HUES64 (cell line): ENCODE measurements around the gene DCDC2C.

Source experiments
- H3K27ac ChIP-seq: 2 replicates; pipeline ENCODE4 v1.7.0; 2013; ENCODE audit warnings: low read depth, low read length, inconsistent platforms
- H3K27me3 ChIP-seq: 2 replicates; pipeline ENCODE4 v1.6.1; 2013; ENCODE audit warnings: mild to moderate bottlenecking, low read length; ENCODE audit not compliant: insufficient read depth
- H3K36me3 ChIP-seq: 2 replicates; pipeline ENCODE4 v1.6.1; 2013; ENCODE audit warnings: mild to moderate bottlenecking, low read length; ENCODE audit not compliant: insufficient read depth
- H3K4me1 ChIP-seq: 2 replicates; pipeline ENCODE4 v1.6.1; 2013; ENCODE audit warnings: mild to moderate bottlenecking, low read length, moderate library complexity; ENCODE audit not compliant: insufficient read depth
- H3K4me3 ChIP-seq: 2 replicates; pipeline ENCODE4 v1.5.1; 2013; ENCODE audit warnings: mild to moderate bottlenecking, low read length, moderate library complexity
- H3K9ac ChIP-seq: 2 replicates; pipeline ENCODE4 v1.6.1; 2013; ENCODE audit warnings: mild to moderate bottlenecking, low read depth, low read length
- H3K9me3 ChIP-seq: 2 replicates; pipeline ENCODE4 v1.6.1; 2013; ENCODE audit warnings: low read depth, low read length; ENCODE audit not compliant: insufficient read depth
- WGBS: fragments of 150-250, 120-280 bp; methylation state at CpG from one replicate; pipeline ENCODE4 v1.1.7; 2013; ENCODE audit warnings: missing lambda C conversion rate; 5-methylcytosine and 5-hydroxymethylcytosine counted together

The DCDC2C gene

DNA sequence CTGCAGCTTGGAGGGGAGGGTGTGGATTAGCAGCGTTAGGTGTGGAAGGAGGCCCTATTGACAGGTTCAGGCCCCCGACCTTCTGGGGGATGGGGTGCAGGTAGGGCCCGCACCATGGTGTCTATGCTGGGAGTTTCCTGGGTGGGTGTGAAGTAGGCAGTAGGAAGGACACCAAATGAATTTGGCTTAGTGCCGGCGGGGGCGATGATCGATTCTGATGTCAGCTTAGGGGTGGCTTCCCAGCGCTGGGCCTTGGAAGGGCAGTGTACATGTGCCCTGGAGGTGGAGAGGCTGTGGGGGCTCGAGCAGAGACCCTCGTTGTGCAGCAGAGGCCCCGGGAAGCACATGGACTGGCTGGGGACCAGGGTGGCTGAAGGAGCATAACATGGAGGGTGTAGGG, 21.6 kb downstream of the DCDC2C start:
- Histone ChIP-seq H3K9ac (no peak overlapping the region), H3K9me3 (no peaks in the 10 kb centered on the region), H3K27me3 (no peaks in the 10 kb centered on the region), H3K4me1 (0 out of 2 replicates have a peak, but pooled peaks cover 9% of the 10 kb centered on the region), H3K27ac (no peak overlapping the region), H3K36me3 (no peaks in the 10 kb centered on the region), H3K4me3 (no peak overlapping the region)
- WGBS = 94% methylated on average over 11 of the region's 11 CpGs

DNA sequence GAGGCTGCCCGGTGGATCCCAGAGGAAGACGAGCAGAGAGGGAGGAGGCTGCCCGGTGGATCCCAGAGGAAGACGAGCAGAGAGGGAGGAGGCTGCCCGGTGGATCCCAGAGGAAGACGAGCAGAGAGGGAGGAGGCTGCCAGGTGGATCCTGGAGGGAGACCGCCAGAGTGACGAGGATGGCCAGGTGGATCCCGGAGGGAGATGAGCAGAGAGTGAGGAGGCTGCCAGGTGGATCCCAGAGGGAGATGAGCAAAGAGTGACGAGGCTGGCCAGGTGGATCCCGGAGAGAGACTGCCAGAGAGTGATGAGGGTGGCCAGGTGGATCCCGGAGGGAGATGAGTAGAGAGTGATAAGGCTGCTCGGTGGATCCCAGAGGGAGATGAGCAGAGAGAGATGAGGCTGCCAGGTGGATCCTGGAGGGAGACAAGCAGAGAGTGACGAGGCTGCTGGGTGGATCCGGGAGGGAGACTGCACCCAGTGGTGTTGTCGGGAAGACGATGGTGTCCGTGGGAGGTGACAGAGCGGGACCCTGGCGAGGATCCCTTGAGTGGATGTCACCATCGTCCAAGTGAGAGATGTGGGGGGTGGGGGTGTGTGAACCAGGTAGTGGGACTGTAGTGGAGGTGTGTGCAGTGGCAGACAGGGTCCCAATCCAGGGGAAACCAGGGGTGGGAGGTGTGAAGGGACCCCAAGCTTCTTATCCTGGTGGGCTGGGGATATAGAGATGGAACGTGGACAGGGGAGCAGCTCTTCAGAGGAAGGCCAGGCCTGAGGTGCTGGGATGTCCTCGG, 22.3 kb downstream of the DCDC2C start:
- WGBS = 85% methylated on average over 23 of the region's 23 CpGs
- no peaks in the 10 kb centered on the region for H3K9me3 ChIP-seq
- no peak overlapping the region for H3K27ac ChIP-seq
- no peaks in the 10 kb centered on the region for H3K27me3 ChIP-seq
- H3K9ac ChIP-seq = no peak overlapping the region
- H3K36me3 ChIP-seq = no peaks in the 10 kb centered on the region
- H3K4me1 ChIP-seq = 0 out of 2 replicates have a peak, but pooled peaks cover 9% of the 10 kb centered on the region
- no peak overlapping the region for H3K4me3 ChIP-seq

- Histone ChIP-seq H3K9me3 (no peaks in the 10 kb centered on the region), H3K9ac (no peak overlapping the region), H3K4me1 (0 out of 2 replicates have a peak, but pooled peaks cover 9% of the 10 kb centered on the region), H3K27me3 (no peaks in the 10 kb centered on the region), H3K36me3 (no peaks in the 10 kb centered on the region), H3K4me3 (no peak overlapping the region), H3K27ac (no peak overlapping the region)
- 88% methylated on average over 10 of the region's 10 CpGs for WGBS
These were observed 23.1 kb downstream of the DCDC2C start for GRCh38 chr2:3726511-3726910.

DNA sequence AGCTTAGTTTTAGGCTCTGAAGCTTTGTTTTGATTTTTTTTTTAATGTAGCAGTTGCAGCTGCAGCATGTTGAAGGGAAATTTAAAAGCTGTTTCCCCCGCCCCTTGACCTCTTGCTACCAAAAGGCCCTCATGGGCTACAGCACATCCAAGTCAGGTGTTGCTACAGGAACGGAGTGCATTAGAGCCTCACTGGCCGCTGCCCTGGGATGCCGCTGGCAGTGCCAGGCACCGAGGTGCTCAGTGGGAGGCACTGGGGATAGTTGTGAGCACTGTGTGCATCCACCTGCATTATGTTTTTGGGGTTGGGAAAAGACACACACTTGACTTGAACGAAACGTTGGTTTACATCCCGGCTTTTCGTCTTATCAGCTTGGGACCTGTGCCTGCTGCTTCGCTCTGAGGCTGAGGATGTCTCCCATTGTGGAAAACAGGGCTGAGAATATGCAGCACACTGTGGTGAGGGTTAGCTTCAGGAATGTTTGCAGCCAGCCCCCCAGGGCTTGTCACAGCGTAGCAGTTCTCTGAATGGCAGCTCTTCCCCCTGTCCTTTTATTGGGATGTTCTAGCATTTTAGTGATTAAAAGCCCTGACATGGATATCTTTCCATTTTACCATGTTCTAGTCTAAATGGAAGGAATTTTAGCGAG, 24.1 kb downstream of the DCDC2C start:
- Histone ChIP-seq H3K4me1 (0 out of 2 replicates have a peak, but pooled peaks cover 9% of the 10 kb centered on the region), H3K27ac (peak overlapping the region; percentile 27; the same call in 1 of the 2 replicates), H3K27me3 (no peaks in the 10 kb centered on the region), H3K9me3 (no peaks in the 10 kb centered on the region), H3K36me3 (no peaks in the 10 kb centered on the region), H3K9ac (peak overlapping the region; percentile 25; the same call in 1 of the 2 replicates), H3K4me3 (peak overlapping the region; percentile 36)
- 39% methylated on average over 12 of the region's 12 CpGs for WGBS

DNA sequence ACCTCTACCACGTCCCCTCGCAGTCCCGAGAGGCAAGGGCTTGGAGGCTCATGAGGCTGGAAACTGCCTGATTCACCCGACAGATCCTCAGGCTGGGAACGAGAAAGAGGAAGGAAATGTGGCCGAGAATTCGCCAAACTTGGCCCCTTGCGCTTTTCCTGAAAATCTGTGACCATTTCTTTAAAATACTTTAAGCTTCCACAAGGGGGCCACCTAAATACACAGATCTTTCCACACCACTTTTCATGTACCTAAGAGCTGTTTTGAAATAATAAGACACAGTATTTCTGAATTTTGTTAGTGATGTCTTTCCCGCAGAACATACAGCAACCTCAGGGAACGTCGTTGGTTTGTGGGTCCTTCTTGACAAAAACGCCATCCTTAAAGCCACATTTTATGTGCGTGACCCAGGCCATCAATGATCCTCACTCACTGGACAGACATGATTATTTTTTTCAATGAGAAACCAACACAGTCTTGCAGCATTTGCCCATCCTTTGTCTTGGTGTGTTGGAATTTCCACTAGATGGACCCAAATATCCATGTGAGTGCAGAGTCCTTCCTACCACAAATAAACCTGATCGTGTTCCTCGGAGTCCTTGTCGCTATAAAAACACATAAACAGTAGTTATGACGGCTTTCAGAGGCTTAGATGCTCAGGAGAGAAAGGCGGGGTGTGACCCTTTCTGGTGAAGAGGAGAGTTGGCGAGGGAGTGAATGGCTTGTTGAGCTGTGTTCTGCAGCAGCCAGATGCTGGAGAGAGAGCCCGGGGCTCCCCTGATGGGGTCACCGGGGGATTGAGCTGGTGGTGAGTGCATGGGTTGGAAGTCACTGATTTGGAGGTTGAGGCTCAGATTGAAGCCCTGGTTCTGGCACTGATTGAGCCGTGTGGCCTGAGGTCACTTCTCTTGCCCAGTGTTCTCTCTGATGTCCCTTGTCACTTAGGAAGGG, 25.0 kb downstream of the DCDC2C start:
- 53% methylated on average over 22 of the region's 22 CpGs for WGBS
- Histone ChIP-seq H3K9ac (peak overlapping the region; percentile 25; the same call in 1 of the 2 replicates), H3K4me3 (peak overlapping the region; percentile 36)

GRCh38 chr2:3729055-3729448, 25.7 kb downstream of the DCDC2C start:
- WGBS = 94% methylated on average over 8 of the region's 8 CpGs
- no peak overlapping the region for H3K4me3 ChIP-seq
- no peaks in the 10 kb centered on the region for H3K9me3 ChIP-seq
- no peak overlapping the region for H3K27ac ChIP-seq
- H3K27me3 ChIP-seq = no peaks in the 10 kb centered on the region
- no peaks in the 10 kb centered on the region for H3K36me3 ChIP-seq
- no peak overlapping the region for H3K9ac ChIP-seq
- 0 out of 2 replicates have a peak, but pooled peaks cover 9% of the 10 kb centered on the region for H3K4me1 ChIP-seq

More for the DNA sequence above, 25.0 kb downstream of the DCDC2C start:
- Histone ChIP-seq H3K27me3 (no peaks in the 10 kb centered on the region), H3K27ac (peak overlapping the region; percentile 27; the same call in 1 of the 2 replicates), H3K9me3 (no peaks in the 10 kb centered on the region), H3K36me3 (no peaks in the 10 kb centered on the region), H3K4me1 (0 out of 2 replicates have a peak, but pooled peaks cover 9% of the 10 kb centered on the region)

GRCh38 chr2:3729786-3730185, 26.4 kb downstream of the DCDC2C start:
- no peak overlapping the region for H3K4me3 ChIP-seq
- 83% methylated on average over 9 of the region's 9 CpGs for WGBS
- H3K9me3 ChIP-seq = no peaks in the 10 kb centered on the region
- H3K27me3 ChIP-seq = no peaks in the 10 kb centered on the region
- 0 out of 2 replicates have a peak, but pooled peaks cover 9% of the 10 kb centered on the region for H3K4me1 ChIP-seq
- H3K36me3 ChIP-seq = no peaks in the 10 kb centered on the region
- H3K9ac ChIP-seq = no peak overlapping the region
- no peak overlapping the region for H3K27ac ChIP-seq

DNA sequence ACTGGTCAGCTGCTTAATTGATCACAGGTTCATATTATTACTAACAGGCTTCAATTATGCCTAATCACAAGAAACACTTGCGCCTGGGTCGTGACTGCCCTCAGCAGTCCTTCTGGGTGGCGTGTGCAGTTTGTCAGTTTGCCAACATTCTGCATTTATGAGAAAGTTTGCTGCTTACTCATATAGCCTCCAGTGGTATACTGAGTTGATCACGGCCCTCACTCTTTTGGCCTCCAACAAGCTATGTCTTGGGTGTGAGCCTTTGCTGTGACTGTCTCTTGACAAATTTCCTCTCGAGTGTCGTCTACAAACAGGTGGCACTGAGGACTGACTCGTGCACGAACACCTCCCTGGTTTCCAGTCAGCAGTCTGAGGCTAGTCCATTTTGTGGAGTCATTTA, 27.3 kb downstream of the DCDC2C start:
- H3K4me1 ChIP-seq = 0 out of 2 replicates have a peak, but pooled peaks cover 9% of the 10 kb centered on the region
- no peaks in the 10 kb centered on the region for H3K36me3 ChIP-seq
- H3K9me3 ChIP-seq = no peaks in the 10 kb centered on the region
- no peaks in the 10 kb centered on the region for H3K27me3 ChIP-seq
- 94% methylated on average over 8 of the region's 8 CpGs for WGBS
- H3K9ac ChIP-seq = no peak overlapping the region
- H3K27ac ChIP-seq = no peak overlapping the region
- no peak overlapping the region for H3K4me3 ChIP-seq

- 91% methylated on average over 7 of the region's 7 CpGs for WGBS
- H3K9ac ChIP-seq = no peak overlapping the region
- H3K27ac ChIP-seq = no peak overlapping the region
- 0 out of 2 replicates have a peak, but pooled peaks cover 9% of the 10 kb centered on the region for H3K4me1 ChIP-seq
- no peaks in the 10 kb centered on the region for H3K36me3 ChIP-seq
- no peaks in the 10 kb centered on the region for H3K9me3 ChIP-seq
- no peaks in the 10 kb centered on the region for H3K27me3 ChIP-seq
- no peak overlapping the region for H3K4me3 ChIP-seq
These were observed 28.5 kb downstream of the DCDC2C start for GRCh38 chr2:3731829-3732228.

GRCh38 chr2:3736112-3736511, 32.7 kb downstream of the DCDC2C start:
- H3K9ac ChIP-seq = no peak overlapping the region
- no peaks in the 10 kb centered on the region for H3K27me3 ChIP-seq
- 76% methylated on average over 7 of the region's 7 CpGs for WGBS
- no peak overlapping the region for H3K4me3 ChIP-seq
- no peaks in the 10 kb centered on the region for H3K36me3 ChIP-seq
- no peak overlapping the region for H3K27ac ChIP-seq
- no peaks in the 10 kb centered on the region for H3K4me1 ChIP-seq
- no peaks in the 10 kb centered on the region for H3K9me3 ChIP-seq
